Measurements from ENCODE around the gene TNIK.
"Not testable (repeated sequence)": the region's sequence is repeated elsewhere in the genome, so short reads cannot be mapped to it uniquely, and the experiment has no call there.

The TNIK gene

DNA sequence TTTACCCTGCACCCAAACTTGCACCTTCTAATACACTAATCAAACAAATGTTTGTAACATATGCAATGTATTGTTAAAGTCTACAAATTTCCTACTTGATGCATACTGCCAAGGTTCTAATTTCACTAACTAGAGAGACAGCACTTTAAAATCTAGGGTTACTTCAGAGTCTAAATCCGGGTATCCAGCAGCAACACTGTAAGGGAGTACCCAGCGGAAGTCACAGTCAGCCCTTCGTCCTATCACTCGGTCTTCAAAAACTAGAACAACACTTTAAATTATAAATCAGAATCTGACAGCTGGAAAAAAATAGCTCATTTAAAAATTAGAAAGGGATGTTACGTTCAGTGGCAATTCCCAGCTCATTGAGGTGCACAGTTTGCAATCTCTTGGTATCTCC, 8.3 kb downstream of the TNIK start:
- TF ChIP-seq CTCF (IDR thresholded peaks at IDR 0.05; ENCODE audit: low read depth, low read length) (no peak), EZH2phosphoT487 (IDR thresholded peaks at IDR 0.05; ENCODE audit: low read depth) (no peak)
- no peak overlapping the region for H3K4me3 ChIP-seq (ENCODE audit: low read length)
- no peak overlapping the region for H2AFZ ChIP-seq (ENCODE audit: low read depth, low read length)
- no peak overlapping the region for H3K27ac ChIP-seq (ENCODE audit: low read length)
- H4K20me1 ChIP-seq (ENCODE audit: insufficient read depth, low read length), result peaks cover 72% of the 10 kb centered on the region
- peaks cover under 1% of the 10 kb centered on the region; the same call in 1 of the 2 replicates for H3K4me1 ChIP-seq (ENCODE audit: low read length)
- no peaks in the 10 kb centered on the region for H3K36me3 ChIP-seq (replicated peaks; ENCODE audit: low read depth, low read length)
- H3K9ac ChIP-seq (ENCODE audit: low read length), result no peak overlapping the region
- no peaks in the 10 kb centered on the region for H3K27me3 ChIP-seq (ENCODE audit: low read depth, low read length)
- H3K79me2 ChIP-seq (ENCODE audit: low read length), result peaks cover 79% of the 10 kb centered on the region
- no peaks in the 10 kb centered on the region for H3K9me3 ChIP-seq (ENCODE audit: insufficient read depth, low read length)
- H3K4me2 ChIP-seq (ENCODE audit: low read length), result no peak overlapping the region

DNA sequence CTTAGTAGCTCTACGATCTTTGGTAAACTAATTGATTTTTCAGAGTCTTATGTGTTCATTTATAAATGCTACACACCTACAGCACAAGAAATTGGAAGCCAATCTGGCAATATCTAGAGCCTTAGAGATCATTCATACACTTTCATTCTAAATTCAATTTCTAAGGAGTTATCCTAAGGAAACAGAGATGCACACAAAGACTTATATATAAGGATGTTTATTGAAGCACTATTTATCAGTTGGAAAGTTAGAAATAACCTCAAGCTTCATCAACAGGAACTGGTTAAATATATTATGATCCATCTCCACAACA, 12.7 kb downstream of the TNIK start:
- peaks cover 68% of the 10 kb centered on the region for H3K79me2 ChIP-seq (ENCODE audit: low read length)
- H3K4me2 ChIP-seq (ENCODE audit: low read length); H3K27me3 ChIP-seq (ENCODE audit: low read depth, low read length); H3K36me3 ChIP-seq (replicated peaks; ENCODE audit: low read depth, low read length); H3K9ac ChIP-seq (ENCODE audit: low read length); H2AFZ ChIP-seq (ENCODE audit: low read depth, low read length); H3K9me3 ChIP-seq (ENCODE audit: insufficient read depth, low read length); H3K4me3 ChIP-seq (ENCODE audit: low read length); H3K4me1 ChIP-seq (ENCODE audit: low read length); H3K27ac ChIP-seq (ENCODE audit: low read length): not testable (repeated sequence)
- H4K20me1 ChIP-seq (ENCODE audit: insufficient read depth, low read length), result peaks cover 45% of the 10 kb centered on the region

DNA sequence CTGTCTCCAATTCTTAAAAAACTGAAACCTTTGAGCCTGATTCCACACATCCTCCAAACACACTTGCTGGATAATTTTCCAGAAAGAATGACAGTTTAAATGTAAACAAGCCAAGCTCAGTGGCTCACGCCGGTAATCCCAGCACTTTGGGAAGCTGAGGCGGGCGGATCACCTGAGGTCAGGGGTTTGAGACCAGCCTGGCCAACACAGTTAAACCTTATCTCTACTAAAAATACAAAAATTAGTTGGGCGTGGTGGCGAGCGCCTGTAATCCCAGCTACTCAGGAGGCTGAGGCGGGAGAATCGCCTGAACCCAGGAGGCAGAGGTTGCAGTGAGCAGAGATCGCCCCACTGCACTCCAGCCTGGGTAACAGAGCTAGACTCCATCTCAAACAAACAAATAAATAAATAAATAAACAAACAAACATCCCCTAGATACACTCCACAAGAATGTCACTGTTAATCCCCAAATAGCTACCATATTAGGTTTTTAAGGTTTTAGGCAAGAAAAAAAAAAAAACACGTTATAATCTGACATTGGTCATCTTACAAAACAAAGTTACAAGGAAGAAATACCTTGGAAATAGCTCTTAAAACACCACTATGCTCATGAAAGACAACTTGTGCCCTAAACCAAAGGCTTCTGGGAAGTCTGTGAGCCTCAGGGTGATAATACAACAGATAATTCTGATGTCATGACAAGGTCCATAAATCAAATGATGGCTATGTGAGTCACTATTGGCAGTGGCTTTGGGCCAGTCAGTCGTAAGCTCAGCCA, 13.2 kb downstream of the TNIK start:
- no peak for TF ChIP-seq CTCF (IDR thresholded peaks at IDR 0.05; ENCODE audit: low read depth, low read length)
- no peak for TF ChIP-seq EZH2phosphoT487 (IDR thresholded peaks at IDR 0.05; ENCODE audit: low read depth)

DNA sequence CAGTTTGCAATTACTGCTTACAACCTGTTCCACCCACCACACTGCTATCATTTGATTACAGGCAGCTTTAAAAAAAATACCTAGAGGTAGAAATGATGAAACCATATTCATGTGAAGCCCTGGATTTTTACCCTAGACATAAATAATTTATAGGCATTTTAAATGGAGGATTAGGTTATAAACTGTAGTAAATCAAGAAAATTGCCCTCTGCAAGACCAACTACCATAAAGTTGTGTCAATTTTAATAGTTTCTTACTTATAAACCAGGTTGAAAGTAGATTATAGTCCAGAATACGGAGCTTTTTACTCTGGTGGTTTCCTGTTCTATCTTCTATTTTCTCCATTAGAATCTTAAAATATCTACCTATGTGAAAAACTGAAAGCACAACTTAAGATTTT, 13.9 kb downstream of the TNIK start:
- H3K9ac ChIP-seq (ENCODE audit: low read length), result no peak overlapping the region
- peaks cover 62% of the 10 kb centered on the region for H3K79me2 ChIP-seq (ENCODE audit: low read length)
- no peak overlapping the region for H3K4me3 ChIP-seq (ENCODE audit: low read length)
- H4K20me1 ChIP-seq (ENCODE audit: insufficient read depth, low read length), result peaks cover 43% of the 10 kb centered on the region
- H3K4me1 ChIP-seq (ENCODE audit: low read length), result no peaks in the 10 kb centered on the region
- H2AFZ ChIP-seq (ENCODE audit: low read depth, low read length), result no peak overlapping the region
- no peak overlapping the region for H3K4me2 ChIP-seq (ENCODE audit: low read length)
- no peak overlapping the region for H3K27ac ChIP-seq (ENCODE audit: low read length)
- H3K9me3 ChIP-seq (ENCODE audit: insufficient read depth, low read length), result no peaks in the 10 kb centered on the region
- no peaks in the 10 kb centered on the region for H3K27me3 ChIP-seq (ENCODE audit: low read depth, low read length)
- peaks cover 4% of the 10 kb centered on the region for H3K36me3 ChIP-seq (replicated peaks; ENCODE audit: low read depth, low read length)
- TF ChIP-seq CTCF (IDR thresholded peaks at IDR 0.05; ENCODE audit: low read depth, low read length) (no peak), EZH2phosphoT487 (IDR thresholded peaks at IDR 0.05; ENCODE audit: low read depth) (no peak)

More for the DNA sequence above, 13.2 kb downstream of the TNIK start:
- no peak overlapping the region for H3K27ac ChIP-seq (ENCODE audit: low read length)
- no peaks in the 10 kb centered on the region for H3K4me1 ChIP-seq (ENCODE audit: low read length)
- H2AFZ ChIP-seq (ENCODE audit: low read depth, low read length), result no peak overlapping the region
- H3K4me2 ChIP-seq (ENCODE audit: low read length), result no peak overlapping the region
- H3K27me3 ChIP-seq (ENCODE audit: low read depth, low read length), result no peaks in the 10 kb centered on the region
- H3K9me3 ChIP-seq (ENCODE audit: insufficient read depth, low read length), result no peaks in the 10 kb centered on the region
- H4K20me1 ChIP-seq (ENCODE audit: insufficient read depth, low read length), result peaks cover 43% of the 10 kb centered on the region
- no peak overlapping the region for H3K4me3 ChIP-seq (ENCODE audit: low read length)
- H3K79me2 ChIP-seq (ENCODE audit: low read length), result peaks cover 68% of the 10 kb centered on the region
- H3K36me3 ChIP-seq (replicated peaks; ENCODE audit: low read depth, low read length), result peaks cover 4% of the 10 kb centered on the region
- no peak overlapping the region for H3K9ac ChIP-seq (ENCODE audit: low read length)
